Measurements from ENCODE around the gene ABCB8. TPM values are rescaled to one million over a fixed set of nuclear protein-coding genes. Genes with fewer than 3 reads are reported as not detected.
A peak's percentile ranks its signal among the peaks of the same experiment; 100 is the strongest.

ABCB8 gene
- total RNA-seq, 2 experiments from 2014 or later: 48.4 to 49.5 TPM

GRCh38 chr7:151060416-151061212, 32.4 kb downstream of the ABCB8 start:
- ChIA-PET POLR2A (interaction anchor here (0.7 to 2.1 kb wide), 5 partner anchors 11 to 50 kb away, joined by 3 to 5 read pairs (median 3); partner anchors contain the start of gene TMUB1), CTCF (interaction anchor here (0.8 to 1.9 kb wide), 8 partner anchors 10 to 64 kb away, joined by 3 to 13 read pairs (median 4); partner anchors contain the start of gene ABCB8)
- H3K4me3 Mint-ChIP-seq: peak overlapping the region; percentile 89
- no peaks in the 10 kb centered on the region for H3K9me3 Mint-ChIP-seq
- no peaks in the 10 kb centered on the region for H3K27me3 Mint-ChIP-seq
- DNase-seq: peak; percentile 38
- intact Hi-C loops (cut with micrococcal nuclease): no loop called here
- no peak overlapping the region for H3K27ac Mint-ChIP-seq
- peaks cover 5% of the 10 kb centered on the region for H3K36me3 Mint-ChIP-seq
- peaks cover 25% of the 10 kb centered on the region for H3K4me1 Mint-ChIP-seq (ENCODE audit: low read depth)

DNA sequence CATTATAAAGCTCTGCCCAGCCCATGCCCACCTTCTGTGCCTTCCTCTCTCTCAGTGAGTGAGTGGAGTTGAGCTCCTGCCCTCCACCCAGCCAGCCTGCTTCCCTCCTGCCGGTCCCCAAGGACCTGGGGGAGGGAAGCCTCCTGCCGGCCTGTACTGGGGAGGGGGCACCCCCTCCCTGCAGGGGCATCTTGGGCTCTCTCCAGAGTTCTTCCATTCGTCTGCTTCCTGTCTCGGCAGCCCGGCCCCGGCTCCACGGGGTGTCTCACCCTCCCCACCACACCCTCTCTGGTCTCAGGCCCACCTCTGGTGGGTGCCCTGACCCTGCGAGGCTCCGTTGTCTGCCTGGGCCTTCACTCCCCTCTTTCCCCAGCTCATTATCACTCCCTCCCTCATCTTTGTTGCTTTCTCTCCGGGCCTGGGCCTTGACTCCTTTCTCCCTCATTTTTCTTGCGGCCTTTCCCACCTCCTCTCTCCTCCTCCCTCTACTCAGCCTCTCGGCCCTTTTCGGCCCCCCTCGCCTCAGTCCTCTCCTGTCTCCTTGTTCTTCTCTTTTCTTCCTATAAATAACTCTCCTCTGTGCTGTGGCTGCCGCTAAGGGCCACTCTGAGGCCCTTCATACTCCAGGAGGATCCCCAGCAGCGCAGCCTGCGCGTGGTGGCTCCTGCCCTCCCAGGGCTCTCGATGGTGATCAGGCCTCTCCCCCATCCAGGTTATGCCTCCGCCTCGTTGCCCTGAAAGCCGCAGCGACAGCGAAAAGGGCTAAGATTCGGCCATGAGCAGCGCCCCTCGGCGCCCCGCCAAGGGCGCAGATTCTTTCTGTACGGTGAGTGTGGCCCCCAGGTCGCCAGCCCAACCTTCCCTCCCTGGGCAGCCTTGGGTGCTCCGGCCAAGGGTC, 33.2 kb downstream of the ABCB8 start:
- Mint-ChIP-seq H3K36me3 (peaks cover 6% of the 10 kb centered on the region), H3K9me3 (no peaks in the 10 kb centered on the region), H3K4me3 (peak overlapping the region; percentile 89), H3K4me1 (ENCODE audit: low read depth) (peaks cover 25% of the 10 kb centered on the region), H3K27me3 (no peaks in the 10 kb centered on the region), H3K27ac (no peak overlapping the region)
- DNase-seq: no peak
- intact Hi-C loops (cut with micrococcal nuclease): no loop called here
- ChIA-PET CTCF (interaction anchor here (1.7 kb wide), 3 partner anchors 33 to 63 kb away, joined by 7 to 13 read pairs (median 7); partner anchors contain the start of gene ABCB8), POLR2A (interaction anchor here (0.7 to 1.5 kb wide), 3 partner anchors 10 to 22 kb away, joined by 3 to 4 read pairs (median 3); partner anchors contain the start of gene TMUB1)

DNA sequence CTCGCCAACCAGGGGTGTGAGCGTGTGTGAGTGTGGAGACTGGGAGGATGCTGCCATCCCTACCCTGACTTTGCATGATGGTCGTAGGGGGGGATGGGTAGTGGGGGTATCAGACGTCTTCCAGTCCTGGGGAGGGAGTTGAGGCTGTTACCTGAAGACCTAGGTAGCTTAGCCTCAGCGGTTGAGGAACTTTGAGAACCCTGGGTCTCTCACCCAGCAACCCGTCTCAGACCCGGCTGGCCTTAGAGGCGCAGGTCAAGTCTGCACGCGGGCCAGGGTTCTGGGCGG, 33.8 kb downstream of the ABCB8 start:
- Mint-ChIP-seq H3K27me3 (no peaks in the 10 kb centered on the region), H3K9me3 (no peaks in the 10 kb centered on the region), H3K36me3 (peaks cover 6% of the 10 kb centered on the region), H3K4me3 (no peak overlapping the region), H3K4me1 (ENCODE audit: low read depth) (peaks cover 19% of the 10 kb centered on the region), H3K27ac (no peak overlapping the region)
- ChIA-PET CTCF (interaction anchor here (1.3 kb wide), 1 partner anchor 34 kb away, joined by 3 read pairs; the partner anchor contains the start of gene ABCB8), POLR2A (no interaction called here)
- intact Hi-C loops (cut with micrococcal nuclease): no loop called here
- DNase-seq: no peak

DNA sequence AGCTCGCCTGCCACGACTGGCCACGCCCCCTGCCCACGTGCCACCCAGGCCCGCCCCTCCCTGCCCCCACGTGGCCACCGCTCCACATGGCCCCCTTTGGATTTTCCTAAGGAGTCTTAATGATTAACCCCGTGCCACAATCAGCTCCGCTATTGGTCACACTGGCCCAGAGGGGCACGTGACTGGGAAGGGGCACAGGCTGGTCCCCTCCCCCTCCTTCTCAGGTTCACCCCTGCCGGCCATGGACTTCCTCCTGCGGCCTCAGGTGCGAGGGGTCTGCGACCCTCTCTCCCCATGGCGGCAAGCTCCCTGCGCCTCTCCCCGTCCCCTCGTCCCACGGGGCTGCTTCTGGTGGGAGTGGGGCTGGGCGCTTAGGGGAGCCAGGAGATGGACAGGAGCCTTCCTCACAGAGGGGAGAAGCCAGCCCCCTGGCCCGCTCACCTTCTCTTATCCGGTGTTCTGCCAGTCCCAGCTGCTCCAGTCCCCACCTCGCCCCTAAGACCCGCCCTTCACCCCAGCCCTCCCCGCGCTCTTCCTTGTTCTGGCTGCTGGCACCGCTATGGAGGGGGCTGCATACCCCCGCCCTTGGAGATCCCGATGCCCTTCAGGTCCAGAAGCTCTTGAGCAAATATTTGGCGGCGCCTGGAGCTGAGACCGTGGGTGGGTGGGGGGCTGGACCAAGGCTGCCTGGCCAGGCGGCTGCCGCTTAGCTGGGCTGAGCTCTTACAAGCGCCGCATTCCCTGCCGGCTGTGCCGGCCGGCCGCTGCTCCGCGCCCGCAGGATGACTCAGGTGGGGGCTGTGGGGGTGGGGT, 34.4 kb downstream of the ABCB8 start:
- intact Hi-C loops (cut with micrococcal nuclease): no loop called here
- Mint-ChIP-seq H3K4me3 (no peak overlapping the region), H3K27me3 (no peaks in the 10 kb centered on the region), H3K9me3 (no peaks in the 10 kb centered on the region), H3K4me1 (ENCODE audit: low read depth) (peaks cover 15% of the 10 kb centered on the region), H3K27ac (no peak overlapping the region), H3K36me3 (peaks cover 9% of the 10 kb centered on the region)
- POLR2A ChIA-PET: interaction anchor here (0.6 kb wide), 1 partner anchor 316 kb away, joined by 5 read pairs; no protein-coding TSS in a partner anchor
- CTCF ChIA-PET: interaction anchor here (0.8 to 1.3 kb wide), 2 partner anchors 34 to 78 kb away, joined by 3 read pairs; partner anchors contain the start of gene ABCB8
- no peak for DNase-seq

- H3K27me3 Mint-ChIP-seq: no peaks in the 10 kb centered on the region
- CTCF ChIA-PET: interaction anchor here (0.8 to 1.3 kb wide), 2 partner anchors 35 to 79 kb away, joined by 3 read pairs; partner anchors contain the start of gene ABCB8
- no peak overlapping the region for H3K27ac Mint-ChIP-seq
- H3K9me3 Mint-ChIP-seq: no peaks in the 10 kb centered on the region
- POLR2A ChIA-PET: interaction anchor here (0.6 kb wide), 1 partner anchor 315 kb away, joined by 5 read pairs; no protein-coding TSS in a partner anchor
- no peak overlapping the region for H3K4me3 Mint-ChIP-seq
- H3K4me1 Mint-ChIP-seq (ENCODE audit: low read depth): peaks cover 15% of the 10 kb centered on the region
- DNase-seq: no peak
- intact Hi-C loops (cut with micrococcal nuclease): no loop called here
- H3K36me3 Mint-ChIP-seq: peaks cover 11% of the 10 kb centered on the region
These were observed 34.9 kb downstream of the ABCB8 start for GRCh38 chr7:151063212-151063561.

GRCh38 chr7:151064454-151064853, 36.2 kb downstream of the ABCB8 start:
- CTCF ChIA-PET: no interaction called here

DNA sequence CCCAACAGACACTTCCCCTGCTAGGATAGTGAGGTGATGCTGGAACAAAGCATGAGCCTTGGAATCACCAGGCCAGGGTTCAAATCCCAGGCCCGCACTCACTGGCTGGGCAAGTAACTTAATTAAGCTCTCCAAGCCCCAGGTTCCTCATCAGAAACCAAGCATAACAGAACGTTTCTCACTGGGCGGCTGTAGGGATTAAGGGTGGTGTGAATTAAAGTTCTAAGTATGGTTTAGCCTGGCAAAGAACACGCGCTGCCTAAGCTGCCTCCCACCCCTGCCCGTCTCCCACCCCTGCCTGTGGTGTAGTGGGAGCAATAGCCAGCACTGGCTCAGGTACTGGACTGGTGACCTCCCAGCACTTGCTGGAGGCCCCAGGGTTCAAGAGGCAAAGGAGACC, 36.7 kb downstream of the ABCB8 start:
- POLR2A ChIA-PET: no interaction called here
- intact Hi-C loops (cut with micrococcal nuclease): no loop called here
- CTCF ChIA-PET: no interaction called here
- Mint-ChIP-seq H3K9me3 (no peaks in the 10 kb centered on the region), H3K27ac (no peak overlapping the region), H3K36me3 (peaks cover 17% of the 10 kb centered on the region), H3K4me1 (ENCODE audit: low read depth) (peaks cover 9% of the 10 kb centered on the region), H3K27me3 (no peaks in the 10 kb centered on the region), H3K4me3 (no peak overlapping the region)
- no peak for DNase-seq

More at GRCh38 chr7:151064454-151064853, 36.2 kb downstream of the ABCB8 start:
- Mint-ChIP-seq H3K4me1 (ENCODE audit: low read depth) (peaks cover 9% of the 10 kb centered on the region), H3K36me3 (peaks cover 16% of the 10 kb centered on the region), H3K4me3 (no peak overlapping the region), H3K9me3 (no peaks in the 10 kb centered on the region), H3K27me3 (no peaks in the 10 kb centered on the region), H3K27ac (no peak overlapping the region)
- intact Hi-C loops (cut with micrococcal nuclease): no loop called here
- DNase-seq: no peak
- POLR2A ChIA-PET: no interaction called here

GRCh38 chr7:151065516-151065915, 37.3 kb downstream of the ABCB8 start:
- H3K27me3 Mint-ChIP-seq: no peaks in the 10 kb centered on the region
- peaks cover 17% of the 10 kb centered on the region for H3K36me3 Mint-ChIP-seq
- intact Hi-C loops (cut with micrococcal nuclease): no loop called here
- no peak for DNase-seq
- no peaks in the 10 kb centered on the region for H3K9me3 Mint-ChIP-seq
- no peak overlapping the region for H3K27ac Mint-ChIP-seq
- no peak overlapping the region for H3K4me3 Mint-ChIP-seq
- ChIA-PET CTCF (no interaction called here), POLR2A (no interaction called here)
- H3K4me1 Mint-ChIP-seq (ENCODE audit: low read depth): peaks cover 9% of the 10 kb centered on the region

DNA sequence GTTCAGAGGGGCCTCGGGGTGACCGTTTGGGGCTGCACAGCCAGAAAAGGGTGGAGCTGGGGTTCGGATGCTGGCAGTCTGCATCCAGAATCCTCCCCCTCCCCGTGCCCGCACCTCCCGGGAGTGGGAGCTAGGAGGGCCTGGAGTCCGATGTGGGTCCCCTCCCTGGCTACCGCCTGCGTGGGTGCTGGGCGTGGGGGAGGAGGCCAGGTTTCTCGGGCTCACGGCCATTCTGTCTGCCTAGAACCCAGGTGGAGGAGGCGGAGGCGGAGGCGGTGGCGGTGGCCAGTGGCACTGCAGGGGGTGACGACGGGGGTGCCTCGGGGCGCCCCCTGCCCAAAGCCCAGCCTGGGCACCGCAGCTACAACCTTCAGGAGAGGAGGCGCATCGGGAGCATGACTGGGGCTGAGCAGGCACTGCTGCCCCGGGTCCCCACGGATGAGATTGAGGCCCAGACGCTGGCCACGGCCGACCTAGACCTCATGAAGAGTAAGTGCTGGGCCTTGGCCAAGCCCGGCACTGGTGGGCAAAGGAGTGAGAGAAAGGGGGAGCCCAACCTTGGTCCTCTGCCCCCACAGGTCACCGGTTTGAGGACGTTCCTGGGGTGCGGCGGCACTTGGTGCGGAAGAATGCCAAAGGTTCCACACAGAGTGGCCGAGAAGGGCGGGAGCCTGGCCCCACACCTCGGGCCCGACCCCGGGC, 38.2 kb downstream of the ABCB8 start:
- H3K27me3 Mint-ChIP-seq: no peaks in the 10 kb centered on the region
- H3K9me3 Mint-ChIP-seq: no peaks in the 10 kb centered on the region
- CTCF ChIA-PET: no interaction called here
- POLR2A ChIA-PET: interaction anchor here (1.7 to 1.8 kb wide), 2 partner anchors 12 to 14 kb away, joined by 4 to 5 read pairs; partner anchors contain the start of gene FASTK
- intact Hi-C loops (cut with micrococcal nuclease): no loop called here
- no peak overlapping the region for H3K27ac Mint-ChIP-seq
- no peak for DNase-seq
- peaks cover 21% of the 10 kb centered on the region for H3K36me3 Mint-ChIP-seq
- peaks cover 3% of the 10 kb centered on the region for H3K4me1 Mint-ChIP-seq (ENCODE audit: low read depth)
- H3K4me3 Mint-ChIP-seq: no peak overlapping the region

- peaks cover 24% of the 10 kb centered on the region for H3K36me3 Mint-ChIP-seq
- H3K9me3 Mint-ChIP-seq: no peaks in the 10 kb centered on the region
- H3K4me3 Mint-ChIP-seq: no peak overlapping the region
- H3K4me1 Mint-ChIP-seq (ENCODE audit: low read depth): no peaks in the 10 kb centered on the region
- ChIA-PET CTCF (interaction anchor here (0.6 to 1.3 kb wide), 5 partner anchors 9 to 56 kb away, joined by 3 read pairs; no protein-coding TSS in a partner anchor), POLR2A (interaction anchor here (0.9 to 1.8 kb wide), 3 partner anchors 8 to 12 kb away, joined by 3 to 5 read pairs (median 4); partner anchors contain the start of gene FASTK)
- intact Hi-C loops (cut with micrococcal nuclease): no loop called here
- H3K27ac Mint-ChIP-seq: no peak overlapping the region
- DNase-seq: no peak
- H3K27me3 Mint-ChIP-seq: no peaks in the 10 kb centered on the region
These were observed 40.0 kb downstream of the ABCB8 start for GRCh38 chr7:151068069-151068773.
